HG02759 (cell line): Measurements from ENCODE around the gene NIPAL3.
"Not testable (repeated sequence)": the region's sequence is repeated elsewhere in the genome, so short reads cannot be mapped to it uniquely, and the experiment has no call there.

ENCODE experiments used
- ATAC-seq: cut with Tn5 transposase; IDR thresholded peaks from one replicate; pipeline ENCODE4 v1.9.1; 2021; ENCODE audit warnings: mild to moderate bottlenecking, moderate library complexity; ENCODE audit not compliant: unreplicated experiment

NIPAL3 gene

GRCh38 chr1:24486331-24487065 is 70.9 kb downstream of the NIPAL3 start:
- no peak for ATAC-seq

- no peak for ATAC-seq
Measured at GRCh38 chr1:24487455-24487854, 71.9 kb downstream of the NIPAL3 start.

- not testable (repeated sequence) for ATAC-seq
Measured at GRCh38 chr1:24488159-24488558, 72.6 kb downstream of the NIPAL3 start.

- ATAC-seq = no peak
Measured at GRCh38 chr1:24489674-24490073, 74.1 kb downstream of the NIPAL3 start.

- ATAC-seq = no peak
Measured at GRCh38 chr1:24490101-24490781, 74.6 kb downstream of the NIPAL3 start.

- no peak for ATAC-seq
Measured at GRCh38 chr1:24491577-24492360, 76.2 kb downstream of the NIPAL3 start.

- ATAC-seq = not testable (repeated sequence)
Measured at GRCh38 chr1:24492935-24493334, 77.3 kb downstream of the NIPAL3 start.

GRCh38 chr1:24493785-24494184 is 78.2 kb downstream of the NIPAL3 start:
- no peak for ATAC-seq

- ATAC-seq = no peak
Measured at GRCh38 chr1:24498589-24498988, 83.0 kb downstream of the NIPAL3 start.

- ATAC-seq = no peak
Measured at GRCh38 chr1:24500448-24501048, 84.9 kb downstream of the NIPAL3 start.

GRCh38 chr1:24501371-24502064 is 85.9 kb downstream of the NIPAL3 start:
- ATAC-seq = no peak

- peak; percentile 23 for ATAC-seq
Measured at GRCh38 chr1:24502065-24502708, 86.6 kb downstream of the NIPAL3 start.

- peak; percentile 61 for ATAC-seq
Measured at GRCh38 chr1:24502709-24503058, 87.1 kb downstream of the NIPAL3 start, which contains the start of gene RCAN3. Gene RCAN3, plus strand, starts transcription at chr1:24502836. Its CDS starts 11,537 bp downstream, at chr1:24514373.

- no peak for ATAC-seq
Measured at GRCh38 chr1:24503059-24503751, 87.6 kb downstream of the NIPAL3 start.

GRCh38 chr1:24503870-24504523 is 88.4 kb downstream of the NIPAL3 start:
- ATAC-seq = no peak

- ATAC-seq = no peak
Measured at GRCh38 chr1:24504560-24504959, 89.0 kb downstream of the NIPAL3 start.

GRCh38 chr1:24505816-24506215 is 90.2 kb downstream of the NIPAL3 start:
- ATAC-seq = no peak

- ATAC-seq = no peak
Measured at GRCh38 chr1:24506691-24507381, 91.2 kb downstream of the NIPAL3 start.
